Trophoblast cell (in vitro differentiated cells and primary cell): ENCODE measurements around the gene LINGO4.

Experiments used
- DNase-seq, 2 donors: peaks; one replicate each; pipeline ENCODE4 v3.0.0-alpha.2; 2016
- H2AFZ ChIP-seq: 2 replicates; pipeline ENCODE4 v1.6.1; 2013; ENCODE audit warnings: low read length, moderate library complexity, mild to moderate bottlenecking; ENCODE audit not compliant: insufficient read depth, poor library complexity
- H2AK5ac ChIP-seq: 2 replicates; pipeline ENCODE4 v1.6.1; 2013; ENCODE audit warnings: mild to moderate bottlenecking, low read length
- H2BK120ac ChIP-seq: 2 replicates; pipeline ENCODE4 v1.6.1; 2013; ENCODE audit warnings: low read length, mild to moderate bottlenecking, moderate library complexity; ENCODE audit not compliant: insufficient read depth, poor library complexity
- H2BK12ac ChIP-seq: 2 replicates; pipeline ENCODE4 v1.6.1; 2013; ENCODE audit warnings: mild to moderate bottlenecking, low read length, moderate library complexity
- H2BK5ac ChIP-seq: 2 replicates; pipeline ENCODE4 v1.6.1; 2013; ENCODE audit warnings: low read length, low read depth, moderate library complexity, mild to moderate bottlenecking; ENCODE audit not compliant: poor library complexity
- H3K14ac ChIP-seq: 2 replicates; pipeline ENCODE4 v1.6.1; 2013; ENCODE audit warnings: mild to moderate bottlenecking, low read length
- H3K18ac ChIP-seq: 2 replicates; pipeline ENCODE4 v1.6.1; 2013; ENCODE audit warnings: mild to moderate bottlenecking, low read length
- H3K23ac ChIP-seq: 2 replicates; pipeline ENCODE4 v1.6.1; 2013; ENCODE audit warnings: low read length
- H3K27ac ChIP-seq: 2 replicates; pipeline ENCODE4 v1.5.1; 2013; ENCODE audit warnings: low read depth, mild to moderate bottlenecking, inconsistent platforms, low read length, moderate library complexity
- H3K27me3 ChIP-seq: 2 replicates; pipeline ENCODE4 v1.6.1; 2013; ENCODE audit warnings: inconsistent platforms, mild to moderate bottlenecking, low read length, moderate library complexity; ENCODE audit not compliant: insufficient read depth
- H3K36me3 ChIP-seq, 2 experiments: 1 replicate in 1 of 2; 2 replicates in 1 of 2; pipeline ENCODE4 v1.6.1; 2013; ENCODE audit warnings: low read length in 2 of 2, mild to moderate bottlenecking in 2 of 2, moderate library complexity in 1 of 2; ENCODE audit not compliant: insufficient read depth in 2 of 2, control insufficient read depth in 1 of 2
- H3K4ac ChIP-seq: 2 replicates; pipeline ENCODE4 v1.6.1; 2013; ENCODE audit warnings: low read depth, mild to moderate bottlenecking, low read length, moderate library complexity
- H3K4me1 ChIP-seq, 2 experiments: 1 replicate in 1 of 2; 2 replicates in 1 of 2; pipeline ENCODE4 v1.6.1; 2013; ENCODE audit warnings: low read length in 2 of 2, mild to moderate bottlenecking in 2 of 2, moderate library complexity in 1 of 2; ENCODE audit not compliant: insufficient read depth in 2 of 2, control insufficient read depth in 1 of 2
- H3K4me2 ChIP-seq: 2 replicates; pipeline ENCODE4 v1.6.1; 2013; ENCODE audit warnings: inconsistent platforms, mild to moderate bottlenecking, low read length, moderate library complexity
- H3K4me3 ChIP-seq: 2 replicates; pipeline ENCODE4 v1.5.1; 2013; ENCODE audit warnings: mild to moderate bottlenecking, low read depth, low read length, inconsistent platforms
- H3K79me1 ChIP-seq: one replicate; pipeline ENCODE4 v1.6.1; 2013; ENCODE audit warnings: low read length
- H3K79me2 ChIP-seq: 2 replicates; pipeline ENCODE4 v1.6.1; 2013; ENCODE audit warnings: low read length, mild to moderate bottlenecking; ENCODE audit not compliant: control insufficient read depth, insufficient read depth, poor library complexity
- H3K9ac ChIP-seq: 2 replicates; pipeline ENCODE4 v1.6.1; 2013; ENCODE audit warnings: mild to moderate bottlenecking, low read length
- H3K9me3 ChIP-seq: 2 replicates; pipeline ENCODE4 v1.6.1; 2013; ENCODE audit warnings: low read depth, mild to moderate bottlenecking, control low read depth, inconsistent platforms, low read length; ENCODE audit not compliant: insufficient read depth
- H4K12ac ChIP-seq: 2 replicates; pipeline ENCODE4 v1.6.1; 2013; ENCODE audit warnings: low read depth, mild to moderate bottlenecking, low read length, moderate library complexity
- H4K8ac ChIP-seq: 2 replicates; pipeline ENCODE4 v1.6.1; 2013; ENCODE audit warnings: low read depth, mild to moderate bottlenecking, low read length, moderate library complexity
- H4K91ac ChIP-seq: one replicate; pipeline ENCODE4 v1.6.1; 2013; ENCODE audit warnings: low read depth, mild to moderate bottlenecking, low read length, moderate library complexity
- WGBS: extraction: QIAGEN DNeasy Blood & Tissue Kit; methylation state at CpG from one replicate; pipeline ENCODE4 v1.1.7; 2013; ENCODE audit warnings: missing lambda C conversion rate; ENCODE audit not compliant: insufficient read length, insufficient coverage; ENCODE audit errors: extremely low coverage; 5-methylcytosine and 5-hydroxymethylcytosine counted together

LINGO4 gene

GRCh38 chr1:151816548-151817352, 11.5 kb upstream of the LINGO4 start:
- H3K14ac ChIP-seq = no peak overlapping the region
- H4K91ac ChIP-seq = no peak overlapping the region
- H2AFZ ChIP-seq = no peak overlapping the region
- H3K9me3 ChIP-seq = no peaks in the 10 kb centered on the region
- H2BK120ac ChIP-seq = no peak overlapping the region
- H3K79me1 ChIP-seq = no peaks in the 10 kb centered on the region
- no peak overlapping the region for H3K9ac ChIP-seq
- no peak overlapping the region for H3K4ac ChIP-seq
- no peak overlapping the region for H4K12ac ChIP-seq
- H3K79me2 ChIP-seq = no peaks in the 10 kb centered on the region
- no peak overlapping the region for H4K8ac ChIP-seq
- no peak overlapping the region for H3K27ac ChIP-seq
- H3K23ac ChIP-seq = no peak overlapping the region
- H2AK5ac ChIP-seq = no peak overlapping the region
- no peak overlapping the region for H3K4me3 ChIP-seq
- no peak overlapping the region for H3K18ac ChIP-seq
- no peak for DNase-seq
- WGBS = no CpG with 5 or more reads among the region's 26 CpGs
- no peak overlapping the region for H3K4me2 ChIP-seq
- no peaks in the 10 kb centered on the region for H3K27me3 ChIP-seq
- H3K4me1 ChIP-seq = no peaks in the 10 kb centered on the region
- no peaks in the 10 kb centered on the region for H3K36me3 ChIP-seq
- no peak overlapping the region for H2BK5ac ChIP-seq
- no peak overlapping the region for H2BK12ac ChIP-seq

GRCh38 chr1:151815716-151816327, 10.6 kb upstream of the LINGO4 start:
- Histone ChIP-seq H3K79me1 (no peaks in the 10 kb centered on the region), H3K27me3 (no peaks in the 10 kb centered on the region), H3K4ac (no peak overlapping the region), H3K4me1 (no peaks in the 10 kb centered on the region), H4K91ac (no peak overlapping the region), H3K4me2 (no peak overlapping the region), H2BK12ac (no peak overlapping the region), H3K79me2 (no peaks in the 10 kb centered on the region), H4K8ac (no peak overlapping the region), H3K23ac (no peak overlapping the region), H3K9me3 (no peaks in the 10 kb centered on the region), H2BK5ac (no peak overlapping the region), H2AK5ac (no peak overlapping the region), H3K36me3 (no peaks in the 10 kb centered on the region), H2BK120ac (no peak overlapping the region), H3K9ac (no peak overlapping the region), H2AFZ (no peak overlapping the region), H3K18ac (no peak overlapping the region), H3K14ac (no peak overlapping the region), H3K4me3 (no peak overlapping the region), H4K12ac (no peak overlapping the region), H3K27ac (no peak overlapping the region)
- WGBS = no CpG with 5 or more reads among the region's 12 CpGs
- no peak for DNase-seq

- no peak overlapping the region for H3K4me2 ChIP-seq
- no peak for DNase-seq
- H2BK12ac ChIP-seq = no peak overlapping the region
- H3K27me3 ChIP-seq = no peaks in the 10 kb centered on the region
- H2AFZ ChIP-seq = no peak overlapping the region
- no peak overlapping the region for H3K18ac ChIP-seq
- H3K36me3 ChIP-seq = no peaks in the 10 kb centered on the region
- H3K23ac ChIP-seq = no peak overlapping the region
- no CpG with 5 or more reads among the region's 8 CpGs for WGBS
- no peak overlapping the region for H3K4me3 ChIP-seq
- H3K79me1 ChIP-seq = no peaks in the 10 kb centered on the region
- no peak overlapping the region for H2AK5ac ChIP-seq
- no peak overlapping the region for H4K91ac ChIP-seq
- H3K27ac ChIP-seq = no peak overlapping the region
- no peak overlapping the region for H4K8ac ChIP-seq
- H3K4me1 ChIP-seq = no peaks in the 10 kb centered on the region
- H2BK5ac ChIP-seq = no peak overlapping the region
- H3K9me3 ChIP-seq = no peaks in the 10 kb centered on the region
- H4K12ac ChIP-seq = no peak overlapping the region
- H3K4ac ChIP-seq = no peak overlapping the region
- no peak overlapping the region for H3K14ac ChIP-seq
- no peaks in the 10 kb centered on the region for H3K79me2 ChIP-seq
- no peak overlapping the region for H2BK120ac ChIP-seq
- no peak overlapping the region for H3K9ac ChIP-seq
Measured at GRCh38 chr1:151814971-151815545, 9.8 kb upstream of the LINGO4 start.

- no peaks in the 10 kb centered on the region for H3K27me3 ChIP-seq
- H2AK5ac ChIP-seq = no peak overlapping the region
- no peaks in the 10 kb centered on the region for H3K4me1 ChIP-seq
- no peak overlapping the region for H3K23ac ChIP-seq
- no peak overlapping the region for H2BK120ac ChIP-seq
- no peak for DNase-seq
- H4K91ac ChIP-seq = no peak overlapping the region
- H3K9ac ChIP-seq = no peak overlapping the region
- WGBS = no CpG with 5 or more reads among the region's 15 CpGs
- H3K36me3 ChIP-seq = no peaks in the 10 kb centered on the region
- no peak overlapping the region for H3K18ac ChIP-seq
- no peak overlapping the region for H3K4me2 ChIP-seq
- H2AFZ ChIP-seq = no peak overlapping the region
- no peak overlapping the region for H4K8ac ChIP-seq
- H4K12ac ChIP-seq = no peak overlapping the region
- H3K4ac ChIP-seq = no peak overlapping the region
- H3K79me1 ChIP-seq = no peaks in the 10 kb centered on the region
- no peak overlapping the region for H2BK5ac ChIP-seq
- H3K27ac ChIP-seq = no peak overlapping the region
- no peak overlapping the region for H3K14ac ChIP-seq
- peak overlapping the region; percentile 15 for H3K4me3 ChIP-seq
- no peak overlapping the region for H2BK12ac ChIP-seq
- no peaks in the 10 kb centered on the region for H3K79me2 ChIP-seq
- H3K9me3 ChIP-seq = no peaks in the 10 kb centered on the region
Measured at GRCh38 chr1:151814426-151814825, 9.2 kb upstream of the LINGO4 start.
